NCI-H345 (cell line): ENCODE data around the gene PPP2R3B.

Experiments used
- DNase-seq: peaks from one replicate; lab custom pipeline; 2025; lab: John Stamatoyannopoulos, UW

PPP2R3B gene

GRCh38 chrX:298993-299392 is 87.7 kb downstream of the PPP2R3B start:
- no peak for DNase-seq

DNA sequence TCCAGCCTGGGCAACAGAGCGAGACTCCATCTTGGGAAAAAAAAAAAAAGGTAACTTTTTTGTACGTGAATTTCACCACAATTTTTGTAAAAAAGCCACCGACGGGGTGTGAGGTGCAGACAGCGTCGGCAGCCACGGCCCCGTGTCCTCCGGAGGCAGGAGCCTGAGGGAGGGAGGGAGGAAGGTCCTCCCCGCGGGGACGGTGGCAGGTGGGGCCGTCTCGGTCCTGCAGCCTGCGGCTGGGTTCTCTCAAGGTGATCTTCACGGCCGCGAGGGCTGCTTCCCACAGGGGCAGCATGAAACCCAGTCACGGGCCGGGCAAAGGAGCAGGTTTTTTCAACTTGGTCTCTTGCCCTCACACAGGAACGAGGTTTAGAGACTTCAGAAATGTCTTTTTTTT is 91.6 kb downstream of the PPP2R3B start:
- no peak for DNase-seq

GRCh38 chrX:292900-293897 is 93.5 kb downstream of the PPP2R3B start:
- no peak for DNase-seq

DNA sequence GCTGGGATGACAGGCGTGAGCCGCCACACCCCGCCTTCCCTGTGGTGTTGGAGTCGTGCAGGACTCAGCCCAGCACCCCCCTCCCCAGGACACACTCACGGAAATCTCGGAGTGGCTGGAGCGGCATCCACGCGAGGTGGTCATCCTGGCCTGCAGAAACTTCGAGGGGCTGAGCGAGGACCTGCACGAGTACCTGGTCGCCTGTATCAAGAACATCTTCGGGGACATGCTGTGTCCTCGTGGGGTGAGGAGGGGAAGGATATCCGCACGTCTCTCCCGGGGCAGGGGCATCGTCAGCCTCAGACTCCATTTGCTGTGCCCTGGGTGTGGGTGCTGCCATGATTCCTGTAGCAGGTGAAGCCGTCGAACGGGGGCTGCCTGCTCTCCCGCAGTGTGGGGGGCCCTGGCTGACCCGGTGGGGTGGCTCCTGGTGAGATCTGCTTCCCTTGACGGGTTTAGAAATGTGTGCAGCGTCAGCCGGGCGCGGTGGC is 95.3 kb downstream of the PPP2R3B start:
- DNase-seq: no peak

GRCh38 chrX:290476-291166 is 96.1 kb downstream of the PPP2R3B start:
- DNase-seq: no peak

DNA sequence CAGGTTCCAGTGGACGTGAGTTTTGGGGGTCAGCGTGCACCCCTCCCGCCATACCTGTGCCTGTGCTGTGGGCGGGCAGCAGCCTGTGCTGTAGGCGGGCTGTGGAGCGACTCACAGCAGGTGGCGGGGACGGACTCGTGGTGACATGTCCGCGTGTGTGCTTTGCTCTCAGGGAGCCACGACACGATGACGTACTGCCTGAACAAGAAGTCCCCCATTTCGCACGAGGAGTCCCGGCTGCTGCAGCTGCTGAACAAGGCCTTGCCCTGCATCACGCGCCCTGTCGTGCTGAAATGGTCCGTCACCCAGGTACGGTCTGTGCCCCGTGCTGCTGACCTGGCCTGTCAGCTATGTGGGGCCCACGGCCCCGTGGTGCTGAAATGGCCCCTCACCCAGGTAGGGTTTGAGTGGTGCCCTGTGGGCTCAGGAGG is 98.1 kb downstream of the PPP2R3B start:
- no peak for DNase-seq

GRCh38 chrX:287670-288069 is 99.0 kb downstream of the PPP2R3B start:
- DNase-seq: no peak

- no peak for DNase-seq
Measured at GRCh38 chrX:285076-285677, 101.5 kb downstream of the PPP2R3B start.
